ENCODE measurements around the gene LTBP1. TPM values are rescaled to one million over a fixed set of nuclear protein-coding genes. Genes with fewer than 3 reads are reported as not detected.

LTBP1 gene
- total RNA-seq, 1 donor from 2014 or later, result 36.0 TPM

- DNase-seq (no peak), ATAC-seq (no peak)
- Histone ChIP-seq H3K4me3 (no peak overlapping the region), H3K9me3 (no peaks in the 10 kb centered on the region), H3K4me1 (peaks cover 15% of the 10 kb centered on the region), H3K27me3 (no peaks in the 10 kb centered on the region), H3K36me3 (no peaks in the 10 kb centered on the region), H3K27ac (no peak overlapping the region)
- intact Hi-C loops (cut with DNase I), result no loop called here
- TF ChIP-seq, protein P1, sequence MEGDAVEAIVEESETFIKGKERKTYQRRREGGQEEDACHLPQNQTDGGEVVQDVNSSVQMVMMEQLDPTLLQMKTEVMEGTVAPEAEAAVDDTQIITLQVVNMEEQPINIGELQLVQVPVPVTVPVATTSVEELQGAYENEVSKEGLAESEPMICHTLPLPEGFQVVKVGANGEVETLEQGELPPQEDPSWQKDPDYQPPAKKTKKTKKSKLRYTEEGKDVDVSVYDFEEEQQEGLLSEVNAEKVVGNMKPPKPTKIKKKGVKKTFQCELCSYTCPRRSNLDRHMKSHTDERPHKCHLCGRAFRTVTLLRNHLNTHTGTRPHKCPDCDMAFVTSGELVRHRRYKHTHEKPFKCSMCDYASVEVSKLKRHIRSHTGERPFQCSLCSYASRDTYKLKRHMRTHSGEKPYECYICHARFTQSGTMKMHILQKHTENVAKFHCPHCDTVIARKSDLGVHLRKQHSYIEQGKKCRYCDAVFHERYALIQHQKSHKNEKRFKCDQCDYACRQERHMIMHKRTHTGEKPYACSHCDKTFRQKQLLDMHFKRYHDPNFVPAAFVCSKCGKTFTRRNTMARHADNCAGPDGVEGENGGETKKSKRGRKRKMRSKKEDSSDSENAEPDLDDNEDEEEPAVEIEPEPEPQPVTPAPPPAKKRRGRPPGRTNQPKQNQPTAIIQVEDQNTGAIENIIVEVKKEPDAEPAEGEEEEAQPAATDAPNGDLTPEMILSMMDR (IDR thresholded peaks at IDR 0.05), result no peak
These were observed 379.3 kb downstream of the LTBP1 start for GRCh38 chr2:33326100-33326499.

DNA sequence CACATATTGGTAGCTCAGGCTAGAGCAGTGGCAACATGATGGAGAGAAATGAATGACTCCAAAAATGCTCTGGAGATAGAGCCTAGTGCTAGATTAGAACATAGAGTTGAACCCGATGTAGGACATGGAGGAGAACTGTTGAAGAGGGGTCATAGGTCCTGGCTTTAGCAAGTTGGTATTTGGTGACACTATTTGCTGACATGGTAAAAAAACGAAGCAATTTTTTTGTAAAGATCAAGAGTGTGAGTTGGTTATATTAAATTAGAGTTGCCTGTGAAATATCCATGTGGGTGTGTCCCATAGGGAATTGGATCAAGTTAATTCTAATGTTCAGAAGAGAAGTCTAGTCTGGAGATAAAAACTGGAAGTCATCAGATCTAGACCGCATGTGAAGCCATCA, 386.7 kb downstream of the LTBP1 start:
- H3K36me3 ChIP-seq, result no peaks in the 10 kb centered on the region
- DNase-seq (no peak), ATAC-seq (no peak)
- TF ChIP-seq, protein P1 (IDR thresholded peaks at IDR 0.05), result no peak
- H3K27me3 ChIP-seq, result no peaks in the 10 kb centered on the region
- H3K4me3 ChIP-seq, result no peak overlapping the region
- no peaks in the 10 kb centered on the region for H3K4me1 ChIP-seq
- H3K9me3 ChIP-seq, result no peaks in the 10 kb centered on the region
- no peak overlapping the region for H3K27ac ChIP-seq
- intact Hi-C loops (cut with DNase I), result no loop called here

DNA sequence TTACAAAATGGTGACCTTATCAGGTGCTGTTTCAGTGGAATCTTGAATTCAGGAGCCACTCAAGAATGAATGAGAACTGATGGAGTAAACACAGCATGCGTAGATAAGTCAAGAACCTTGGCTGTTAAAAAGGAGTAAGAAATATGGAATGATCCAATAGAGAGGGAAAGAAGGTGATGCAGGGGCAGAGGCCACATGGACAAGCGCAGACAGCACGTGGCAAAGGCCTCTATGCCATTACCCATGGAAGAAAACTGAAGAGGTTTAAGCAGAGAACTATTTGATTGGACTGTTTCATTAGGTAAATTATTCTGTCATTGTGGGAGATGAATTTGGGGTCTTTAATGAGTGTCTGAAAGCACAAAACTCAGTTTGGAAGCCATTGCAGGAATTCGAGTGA, 387.3 kb downstream of the LTBP1 start:
- TF ChIP-seq, protein P1 (IDR thresholded peaks at IDR 0.05), result no peak
- ATAC-seq (no peak), DNase-seq (no peak)
- H3K4me1 ChIP-seq, result no peaks in the 10 kb centered on the region
- H3K4me3 ChIP-seq, result no peak overlapping the region
- intact Hi-C loops (cut with DNase I), result no loop called here
- no peaks in the 10 kb centered on the region for H3K9me3 ChIP-seq
- no peaks in the 10 kb centered on the region for H3K27me3 ChIP-seq
- no peak overlapping the region for H3K27ac ChIP-seq
- no peaks in the 10 kb centered on the region for H3K36me3 ChIP-seq

DNA sequence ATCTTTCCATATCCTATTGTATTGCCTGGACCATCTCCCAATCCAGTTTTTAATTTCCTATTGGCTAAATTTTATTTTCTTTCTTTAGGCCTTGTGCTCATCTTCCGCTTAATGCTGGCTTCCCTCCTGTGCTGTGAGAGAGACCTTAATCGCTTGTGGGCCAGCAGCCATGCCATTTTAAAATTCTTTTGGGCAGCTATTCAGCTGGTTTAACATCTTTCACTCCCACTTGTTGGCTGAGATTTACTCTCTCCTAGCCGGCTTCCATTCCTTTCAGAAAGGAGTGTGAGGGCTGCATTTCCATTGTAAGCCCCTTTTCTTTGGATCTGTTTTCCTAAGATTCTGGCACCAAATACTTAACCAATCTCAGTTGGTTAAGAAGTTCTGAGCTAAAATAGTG, 388.8 kb downstream of the LTBP1 start:
- Histone ChIP-seq H3K9me3 (no peaks in the 10 kb centered on the region), H3K27ac (no peak overlapping the region), H3K27me3 (no peaks in the 10 kb centered on the region), H3K36me3 (no peaks in the 10 kb centered on the region), H3K4me1 (no peaks in the 10 kb centered on the region), H3K4me3 (no peak overlapping the region)
- DNase-seq (no peak), ATAC-seq (no peak)
- intact Hi-C loops (cut with DNase I), result no loop called here
- TF ChIP-seq, protein P1 (IDR thresholded peaks at IDR 0.05), result no peak

DNA sequence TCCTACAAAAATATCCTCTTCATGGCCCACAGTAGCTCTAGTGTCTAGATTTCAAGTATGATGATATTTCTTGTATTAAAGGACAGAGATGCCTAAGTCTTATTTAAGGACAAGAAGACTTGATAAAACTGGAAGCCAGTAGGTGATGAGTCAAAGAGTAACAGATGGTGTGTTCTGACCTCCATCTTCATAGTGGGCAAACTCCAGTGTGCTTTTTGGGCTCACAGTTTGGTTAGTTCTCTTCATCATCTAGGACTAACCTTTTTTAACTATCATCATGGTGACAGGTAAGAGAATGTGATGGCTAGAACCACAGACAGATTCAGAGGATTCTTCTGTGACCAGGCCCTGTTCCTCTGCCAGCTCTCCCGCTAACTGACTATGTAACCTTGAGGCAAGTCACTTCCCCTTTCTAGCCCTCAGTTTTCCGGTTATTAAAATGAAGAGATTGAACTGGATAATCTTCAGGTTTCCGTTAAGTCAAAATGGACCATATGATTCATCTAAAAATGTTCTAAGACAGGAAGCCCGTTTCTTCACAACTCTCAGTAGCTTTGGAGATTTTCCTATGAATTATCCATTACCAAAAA, 389.4 kb downstream of the LTBP1 start:
- intact Hi-C loops (cut with DNase I), result no loop called here
- Histone ChIP-seq H3K36me3 (no peaks in the 10 kb centered on the region), H3K9me3 (no peaks in the 10 kb centered on the region), H3K4me1 (no peaks in the 10 kb centered on the region), H3K4me3 (no peak overlapping the region), H3K27me3 (no peaks in the 10 kb centered on the region), H3K27ac (no peak overlapping the region)
- no peak for DNase-seq
- ATAC-seq, result no peak
- TF ChIP-seq, protein P1 (IDR thresholded peaks at IDR 0.05), result no peak
